SK-N-SH treated with all-trans-retinoic acid at 6 μM for 48 hours (cell line): Measurements from ENCODE around the gene KMT2B.

Source experiments
- GLIS3 ChIP-seq: fragments of 250-450 bp; sonication (Bioruptor Pico); IDR thresholded peaks from 2 replicates; pipeline ENCODE4 v1.5.0; 2020; ENCODE audit warnings: mild to moderate bottlenecking, moderate library complexity
- PPARA ChIP-seq: fragments of 250-450 bp; sonication (Bioruptor Pico); IDR thresholded peaks from 2 replicates; pipeline ENCODE4 v1.5.0; 2020; ENCODE audit warnings: mild to moderate bottlenecking, borderline replicate concordance
- RARB ChIP-seq: fragments of 250-450 bp; sonication (Bioruptor Pico); IDR thresholded peaks from 2 replicates; pipeline ENCODE4 v1.8.0; 2021; ENCODE audit warnings: mild to moderate bottlenecking, moderate library complexity
- ZFP30 ChIP-seq: fragments of 450-650 bp; formaldehyde crosslinking; IDR thresholded peaks from 2 replicates; pipeline ENCODE4 v1.5.0; 2022; ENCODE audit warnings: mild to moderate bottlenecking, moderate library complexity
- ZNF565 ChIP-seq: fragments of 450-650 bp; formaldehyde crosslinking; conservative IDR thresholded peaks from 2 replicates; pipeline ENCODE4 v1.5.0; 2020; ENCODE audit warnings: low read depth, mild to moderate bottlenecking, moderate library complexity
- ZNF70 ChIP-seq: fragments of 450-650 bp; formaldehyde crosslinking; IDR thresholded peaks from 2 replicates; pipeline ENCODE4 v1.5.0; 2020; ENCODE audit warnings: mild to moderate bottlenecking, moderate library complexity
- TF ChIP-seq, protein P1 (sequence below): fragments of 250-450 bp; sonication (Bioruptor Pico); IDR thresholded peaks from 2 replicates; pipeline ENCODE4 v1.8.0; 2020; ENCODE audit warnings: mild to moderate bottlenecking, moderate library complexity, borderline replicate concordance

DNA sequence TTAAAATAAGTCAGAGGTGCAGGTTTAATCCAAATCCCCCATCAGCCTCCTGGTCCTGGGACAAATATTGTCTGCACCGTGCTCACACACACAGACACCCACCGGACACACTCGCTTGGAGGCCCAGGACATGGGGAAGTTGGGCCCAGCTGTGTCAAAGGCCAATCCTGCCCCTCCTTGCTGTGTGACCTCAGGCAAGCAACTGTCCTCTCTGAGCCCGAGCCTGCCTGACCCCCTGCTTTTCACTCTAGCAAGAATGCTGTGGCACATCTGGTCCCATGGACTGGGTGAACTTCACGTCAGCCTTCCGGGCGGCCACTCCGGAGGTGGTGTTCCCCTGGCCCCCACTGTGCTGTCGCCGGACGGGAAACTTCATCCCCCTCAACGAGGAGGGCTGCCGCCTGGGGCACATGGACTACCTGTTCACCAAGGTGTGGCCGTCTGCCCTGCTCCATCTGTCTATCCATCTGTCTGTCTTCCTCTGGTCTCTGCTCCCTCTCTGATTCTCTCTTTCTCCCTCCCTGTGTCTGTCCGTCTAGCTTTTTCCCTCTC is 42.1 kb upstream of the KMT2B start:
- TF ChIP-seq, protein P1, sequence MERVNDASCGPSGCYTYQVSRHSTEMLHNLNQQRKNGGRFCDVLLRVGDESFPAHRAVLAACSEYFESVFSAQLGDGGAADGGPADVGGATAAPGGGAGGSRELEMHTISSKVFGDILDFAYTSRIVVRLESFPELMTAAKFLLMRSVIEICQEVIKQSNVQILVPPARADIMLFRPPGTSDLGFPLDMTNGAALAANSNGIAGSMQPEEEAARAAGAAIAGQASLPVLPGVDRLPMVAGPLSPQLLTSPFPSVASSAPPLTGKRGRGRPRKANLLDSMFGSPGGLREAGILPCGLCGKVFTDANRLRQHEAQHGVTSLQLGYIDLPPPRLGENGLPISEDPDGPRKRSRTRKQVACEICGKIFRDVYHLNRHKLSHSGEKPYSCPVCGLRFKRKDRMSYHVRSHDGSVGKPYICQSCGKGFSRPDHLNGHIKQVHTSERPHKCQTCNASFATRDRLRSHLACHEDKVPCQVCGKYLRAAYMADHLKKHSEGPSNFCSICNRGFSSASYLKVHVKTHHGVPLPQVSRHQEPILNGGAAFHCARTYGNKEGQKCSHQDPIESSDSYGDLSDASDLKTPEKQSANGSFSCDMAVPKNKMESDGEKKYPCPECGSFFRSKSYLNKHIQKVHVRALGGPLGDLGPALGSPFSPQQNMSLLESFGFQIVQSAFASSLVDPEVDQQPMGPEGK (CRISPR knock-in tag): no peak
- no peak for TF ChIP-seq ZNF565
- no peak for TF ChIP-seq RARB (CRISPR knock-in tag)
- no peak for TF ChIP-seq ZNF70 (CRISPR knock-in tag)
- TF ChIP-seq ZFP30 (CRISPR knock-in tag): no peak
- no peak for TF ChIP-seq GLIS3 (CRISPR knock-in tag)
- TF ChIP-seq PPARA (CRISPR knock-in tag): no peak
